GM12864 (cell line): ENCODE results near the gene TRIM58.

ENCODE experiments used
- DNase-seq: peaks from one replicate; pipeline ENCODE4 v3.0.0-alpha.2; 2011; ENCODE audit warnings: low read depth
- H3K4me3 ChIP-seq: 2 replicates; pipeline ENCODE4 v1.5.1; 2011; ENCODE audit warnings: mild to moderate bottlenecking, low read depth, low read length, control low read depth
- TF ChIP-seq, protein P1 (sequence below): IDR thresholded peaks from 2 replicates; pipeline ENCODE4 v1.5.1; 2011; ENCODE audit warnings: low read depth, mild to moderate bottlenecking, moderate library complexity, low read length, control low read depth, inconsistent platforms; ENCODE audit errors: missing control alignments

The TRIM58 gene

DNA sequence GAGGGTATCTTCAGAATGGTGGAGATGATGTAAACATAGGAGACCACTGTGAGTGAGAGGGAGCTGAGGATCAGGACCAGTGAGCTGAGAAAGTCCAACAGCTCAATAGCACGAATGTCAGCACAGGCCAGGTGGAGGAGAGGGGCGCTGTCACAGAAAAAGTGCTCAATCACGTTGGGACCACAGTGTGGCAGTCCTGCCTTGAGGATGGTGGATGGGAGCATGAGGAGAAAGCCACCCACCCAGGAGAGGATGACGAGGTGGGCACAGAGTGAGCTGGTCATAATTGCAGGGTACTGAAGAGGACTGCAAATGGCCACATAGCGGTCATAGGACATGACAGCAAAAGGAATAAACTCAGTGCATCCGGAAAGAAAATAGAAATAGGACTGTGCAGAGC, 23.4 kb upstream of the TRIM58 start:
- DNase-seq = no peak
- TF ChIP-seq, protein P1, sequence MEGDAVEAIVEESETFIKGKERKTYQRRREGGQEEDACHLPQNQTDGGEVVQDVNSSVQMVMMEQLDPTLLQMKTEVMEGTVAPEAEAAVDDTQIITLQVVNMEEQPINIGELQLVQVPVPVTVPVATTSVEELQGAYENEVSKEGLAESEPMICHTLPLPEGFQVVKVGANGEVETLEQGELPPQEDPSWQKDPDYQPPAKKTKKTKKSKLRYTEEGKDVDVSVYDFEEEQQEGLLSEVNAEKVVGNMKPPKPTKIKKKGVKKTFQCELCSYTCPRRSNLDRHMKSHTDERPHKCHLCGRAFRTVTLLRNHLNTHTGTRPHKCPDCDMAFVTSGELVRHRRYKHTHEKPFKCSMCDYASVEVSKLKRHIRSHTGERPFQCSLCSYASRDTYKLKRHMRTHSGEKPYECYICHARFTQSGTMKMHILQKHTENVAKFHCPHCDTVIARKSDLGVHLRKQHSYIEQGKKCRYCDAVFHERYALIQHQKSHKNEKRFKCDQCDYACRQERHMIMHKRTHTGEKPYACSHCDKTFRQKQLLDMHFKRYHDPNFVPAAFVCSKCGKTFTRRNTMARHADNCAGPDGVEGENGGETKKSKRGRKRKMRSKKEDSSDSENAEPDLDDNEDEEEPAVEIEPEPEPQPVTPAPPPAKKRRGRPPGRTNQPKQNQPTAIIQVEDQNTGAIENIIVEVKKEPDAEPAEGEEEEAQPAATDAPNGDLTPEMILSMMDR = no peak
- no peak overlapping the region for H3K4me3 ChIP-seq

DNA sequence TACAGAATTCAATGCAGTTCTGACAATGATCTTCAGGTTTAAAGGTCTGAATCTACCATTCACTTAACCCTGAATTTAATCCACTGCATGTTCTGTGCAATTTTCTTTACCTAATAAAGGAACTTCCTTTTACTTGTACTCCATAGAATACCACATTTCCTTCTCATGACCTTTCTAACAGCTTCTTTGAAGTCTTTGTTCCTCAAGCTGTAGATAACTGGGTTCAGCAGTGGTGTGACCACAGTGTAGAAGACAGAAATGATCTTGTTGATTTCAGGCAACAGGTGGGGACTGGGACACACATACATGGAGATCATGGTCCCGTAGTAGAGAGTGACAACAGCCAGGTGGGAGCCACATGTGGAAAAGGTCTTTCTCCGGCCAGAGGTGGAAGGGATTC, 16.2 kb upstream of the TRIM58 start:
- H3K4me3 ChIP-seq = no peak overlapping the region
- TF ChIP-seq, protein P1 = no peak
- no peak for DNase-seq

DNA sequence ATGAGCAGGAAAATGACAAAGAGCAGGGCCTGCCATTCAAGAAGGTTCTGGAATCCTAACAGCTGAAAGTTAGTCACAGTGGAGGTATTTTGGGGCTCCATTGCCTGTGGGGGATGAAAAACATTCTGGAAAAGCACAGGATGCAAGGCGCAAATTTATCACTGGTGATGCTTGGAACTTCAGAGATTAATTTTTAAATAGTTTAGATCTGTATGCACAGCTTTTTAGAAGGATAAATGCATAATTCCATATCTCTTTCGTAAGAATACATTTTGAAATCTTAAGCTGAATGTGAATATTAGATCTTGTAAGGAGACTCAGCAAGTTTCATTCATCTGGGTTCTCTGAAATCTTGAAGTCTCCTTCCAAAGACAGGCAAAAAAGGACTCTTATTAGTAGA, 15.2 kb upstream of the TRIM58 start, which contains the start of gene OR11L1:
OR11L1 (minus strand) TSS at position 101 of the 400 bp plus-strand sequence; CDS start at position 101, 0 bp downstream.
- TF ChIP-seq, protein P1 = no peak
- no peak within 1 kb of the TSS for H3K4me3 ChIP-seq
- DNase-seq = no peak

DNA sequence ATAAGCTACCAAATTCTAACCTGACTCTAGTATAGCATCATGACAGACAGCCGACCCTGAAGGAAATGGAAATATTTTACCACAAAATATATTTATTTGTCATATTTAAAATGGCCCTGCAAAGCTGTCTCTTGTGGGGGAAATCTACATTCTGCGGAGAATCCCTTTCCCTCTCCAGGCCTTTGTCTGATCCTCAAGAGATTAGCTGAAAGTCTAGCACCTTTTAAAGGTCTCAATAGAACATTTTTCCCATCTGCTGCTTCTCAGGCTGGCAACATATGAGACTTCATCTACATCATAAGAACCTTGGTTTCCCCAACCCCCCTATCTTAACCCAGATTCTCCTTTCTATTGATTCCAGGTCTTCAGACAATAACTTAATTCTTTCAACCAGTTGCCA, 13.6 kb upstream of the TRIM58 start:
- no peak overlapping the region for H3K4me3 ChIP-seq
- no peak for DNase-seq
- TF ChIP-seq, protein P1 = no peak

DNA sequence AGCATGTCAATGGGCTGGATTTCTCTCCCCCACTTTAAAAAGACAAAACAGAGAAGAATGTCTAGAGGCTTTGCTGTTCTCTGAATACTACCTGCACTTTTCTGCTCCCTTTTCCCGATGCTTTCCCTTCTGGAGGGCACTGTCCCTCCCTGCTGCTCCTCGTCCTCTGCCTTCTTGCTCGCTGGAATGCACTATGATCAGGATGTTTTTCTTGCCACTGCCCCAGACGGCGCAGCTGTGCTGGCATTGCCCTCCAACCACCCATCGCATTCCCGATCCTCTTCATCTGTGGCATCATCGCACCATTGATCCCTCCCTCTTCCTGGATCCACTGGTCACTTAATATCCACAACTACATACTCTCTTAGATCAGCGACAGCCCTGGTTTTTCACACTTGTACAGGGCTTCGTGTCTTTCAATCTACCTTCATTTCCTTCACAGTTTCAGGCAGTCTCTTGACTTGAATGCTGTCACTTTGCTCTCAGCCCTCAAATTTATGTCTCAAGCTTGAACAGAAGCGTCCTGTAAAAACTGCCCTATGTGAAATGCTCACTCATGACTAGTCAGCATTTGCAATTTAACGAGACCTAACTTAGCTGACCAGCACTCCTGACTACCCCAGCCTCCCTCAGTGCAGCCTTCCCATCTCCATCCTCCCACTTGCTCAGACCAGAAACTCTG, 11.8 kb upstream of the TRIM58 start:
- no peak for DNase-seq
- TF ChIP-seq, protein P1 = no peak

DNA sequence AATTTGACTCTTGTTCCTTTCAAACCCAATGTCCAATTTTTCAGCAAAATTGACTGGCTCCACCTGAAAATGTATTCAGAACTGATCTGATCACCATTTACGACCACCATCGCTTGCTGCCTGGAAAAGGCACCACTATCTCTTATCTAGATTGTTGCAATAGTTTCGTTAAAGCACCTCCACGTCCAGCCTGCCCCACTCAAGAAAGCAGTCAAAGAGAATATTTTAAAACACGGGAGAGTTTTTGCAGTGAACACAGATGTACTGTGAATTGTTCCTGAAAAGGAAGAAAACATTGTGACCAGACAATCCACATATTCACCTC, 11.3 kb upstream of the TRIM58 start:
- TF ChIP-seq, protein P1 = no peak
- DNase-seq = no peak
- H3K4me3 ChIP-seq = no peak overlapping the region

More for the DNA sequence above, 11.8 kb upstream of the TRIM58 start:
- no peak overlapping the region for H3K4me3 ChIP-seq

DNA sequence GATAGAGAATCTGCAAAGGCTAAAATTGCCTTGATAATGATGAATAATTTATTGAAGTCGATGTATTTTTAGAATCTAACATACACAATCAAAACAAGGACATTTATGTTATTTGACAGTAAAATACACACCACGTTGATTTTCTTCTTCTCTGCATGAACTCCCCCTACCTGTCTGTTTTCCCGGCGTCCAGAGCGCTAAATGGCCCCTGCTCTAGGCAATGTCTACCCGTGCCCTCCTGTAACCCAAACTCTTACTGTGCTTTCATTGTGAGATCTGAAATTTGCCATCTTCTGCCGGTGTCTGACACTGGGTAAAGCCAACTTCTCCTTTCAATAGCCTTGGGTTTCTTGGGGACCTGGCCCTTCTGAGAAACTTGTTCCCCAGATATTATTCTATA, 8.6 kb upstream of the TRIM58 start:
- no peak for DNase-seq
- no peak overlapping the region for H3K4me3 ChIP-seq
- TF ChIP-seq, protein P1 = no peak
